Measurements from ENCODE around the gene UBQLN4.

Gene UBQLN4

DNA sequence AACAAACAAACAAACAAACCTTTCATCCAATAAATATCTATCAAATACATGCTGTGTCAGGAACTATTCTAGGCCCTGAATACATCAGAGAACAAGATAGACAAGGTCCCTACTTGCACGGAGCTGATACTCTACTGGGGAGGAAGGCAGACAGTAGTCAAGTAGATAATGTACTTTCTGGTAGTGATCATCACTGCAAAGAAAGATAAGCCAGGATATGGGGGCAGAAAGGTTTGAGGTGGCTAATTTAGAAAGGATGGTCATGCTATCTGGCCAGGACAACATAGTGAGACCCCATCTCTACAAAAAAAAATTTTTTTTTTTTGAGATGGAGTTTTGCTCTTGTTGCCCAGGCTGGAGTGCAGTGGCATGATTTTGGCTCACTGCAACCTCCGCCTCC, 38.0 kb upstream of the UBQLN4 start:
- Histone ChIP-seq H3K36me3 (ENCODE audit: control insufficient read depth, insufficient read depth, low read length) (peaks cover 13% of the 10 kb centered on the region), H3K27ac (ENCODE audit: low read depth, low read length) (no peak overlapping the region), H3K4me3 (ENCODE audit: low read depth, low read length) (no peak overlapping the region), H3K27me3 (ENCODE audit: control insufficient read depth, insufficient read depth, low read length) (no peaks in the 10 kb centered on the region), H3K9me3 (ENCODE audit: control insufficient read depth, insufficient read depth, low read depth, low read length) (no peaks in the 10 kb centered on the region), H3K4me1 (ENCODE audit: control insufficient read depth, insufficient read depth, low read length) (peaks cover 18% of the 10 kb centered on the region), H3K9ac (ENCODE audit: low read length) (no peak overlapping the region)

DNA sequence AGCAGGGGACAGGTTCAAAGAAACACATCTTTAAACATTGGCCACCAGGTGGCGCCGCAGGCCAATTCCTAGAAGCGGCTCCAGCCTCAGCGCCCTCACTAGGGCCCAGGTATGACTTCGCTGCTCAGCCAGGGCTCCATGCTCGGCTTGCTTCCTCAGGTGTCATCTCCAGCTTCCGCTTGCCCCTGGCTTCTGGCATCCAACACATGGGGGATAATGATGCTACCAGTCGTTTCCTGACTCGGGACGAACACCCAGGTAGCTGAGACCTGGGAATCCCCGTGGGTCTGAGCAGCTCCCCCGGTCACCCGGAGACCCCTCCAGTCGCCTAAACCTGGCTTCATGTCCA, 37.2 kb upstream of the UBQLN4 start:
- Histone ChIP-seq H3K9ac (ENCODE audit: low read length) (no peak overlapping the region), H3K27me3 (ENCODE audit: control insufficient read depth, insufficient read depth, low read length) (no peaks in the 10 kb centered on the region), H3K36me3 (ENCODE audit: control insufficient read depth, insufficient read depth, low read length) (peaks cover 13% of the 10 kb centered on the region), H3K27ac (ENCODE audit: low read depth, low read length) (no peak overlapping the region), H3K9me3 (ENCODE audit: control insufficient read depth, insufficient read depth, low read depth, low read length) (no peaks in the 10 kb centered on the region), H3K4me1 (ENCODE audit: control insufficient read depth, insufficient read depth, low read length) (peaks cover 16% of the 10 kb centered on the region), H3K4me3 (ENCODE audit: low read depth, low read length) (no peak overlapping the region)

DNA sequence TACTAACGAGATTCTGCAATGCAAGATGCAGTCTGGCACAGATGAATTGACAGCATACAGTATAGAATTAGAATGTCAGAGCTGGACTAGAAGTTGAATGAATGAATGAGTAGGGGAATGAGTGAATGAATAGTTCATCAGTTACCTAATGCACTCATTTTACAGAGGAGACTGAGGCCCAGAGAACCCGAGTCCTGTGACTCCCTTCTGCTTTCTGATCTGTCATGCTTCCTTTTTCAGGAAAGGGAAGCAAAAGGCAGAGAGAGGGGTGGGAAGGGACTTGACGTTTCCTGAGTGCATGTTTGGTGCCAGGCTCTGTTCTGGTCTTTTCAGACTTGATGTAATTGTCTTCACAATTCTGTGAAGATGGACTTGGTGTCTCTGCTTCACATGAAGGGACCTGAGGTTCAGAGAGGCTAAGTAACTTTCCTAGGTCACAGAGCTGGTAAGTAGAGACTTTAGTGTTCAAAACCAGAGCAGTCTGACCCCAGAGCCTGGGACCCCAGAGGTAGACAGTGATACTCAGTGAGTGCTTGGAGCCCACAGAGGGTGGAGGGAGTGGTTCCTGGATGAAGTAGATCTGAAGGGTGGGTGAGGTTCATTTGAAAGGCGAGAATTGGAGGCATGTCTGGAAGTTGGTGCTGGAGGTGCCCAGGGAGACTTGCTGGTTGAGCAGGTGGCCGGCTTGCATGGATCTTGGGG, 36.7 kb upstream of the UBQLN4 start:
- Histone ChIP-seq H3K27ac (ENCODE audit: low read depth, low read length) (no peak overlapping the region), H3K36me3 (ENCODE audit: control insufficient read depth, insufficient read depth, low read length) (peaks cover 13% of the 10 kb centered on the region), H3K4me3 (ENCODE audit: low read depth, low read length) (no peak overlapping the region), H3K4me1 (ENCODE audit: control insufficient read depth, insufficient read depth, low read length) (peaks cover 17% of the 10 kb centered on the region), H3K9me3 (ENCODE audit: control insufficient read depth, insufficient read depth, low read depth, low read length) (no peaks in the 10 kb centered on the region), H3K27me3 (ENCODE audit: control insufficient read depth, insufficient read depth, low read length) (no peaks in the 10 kb centered on the region), H3K9ac (ENCODE audit: low read length) (no peak overlapping the region)

DNA sequence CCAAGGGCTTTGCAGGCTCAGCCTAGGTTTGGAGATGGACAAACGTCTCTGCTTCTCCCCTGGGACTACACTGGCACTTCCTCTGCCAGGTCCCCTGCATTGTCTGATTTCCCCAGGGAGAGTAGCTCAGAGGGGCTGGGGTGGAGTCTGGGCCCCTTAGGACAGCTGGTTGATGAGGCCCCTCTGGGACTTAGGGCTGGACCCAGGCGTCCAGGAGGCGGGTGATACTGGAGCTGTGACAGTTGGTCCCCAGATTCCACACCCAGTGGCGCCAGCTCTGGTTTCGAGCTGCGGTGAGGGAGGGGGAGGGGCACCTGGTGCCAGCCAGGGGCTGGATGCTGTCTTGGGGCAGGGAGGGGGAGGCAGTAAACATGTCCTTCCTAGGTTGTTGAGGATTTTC, 36.1 kb upstream of the UBQLN4 start:
- H3K27me3 ChIP-seq (ENCODE audit: control insufficient read depth, insufficient read depth, low read length) = no peaks in the 10 kb centered on the region
- H3K27ac ChIP-seq (ENCODE audit: low read depth, low read length) = no peak overlapping the region
- no peak overlapping the region for H3K9ac ChIP-seq (ENCODE audit: low read length)
- H3K4me1 ChIP-seq (ENCODE audit: control insufficient read depth, insufficient read depth, low read length) = peaks cover 23% of the 10 kb centered on the region
- no peaks in the 10 kb centered on the region for H3K9me3 ChIP-seq (ENCODE audit: control insufficient read depth, insufficient read depth, low read depth, low read length)
- H3K36me3 ChIP-seq (ENCODE audit: control insufficient read depth, insufficient read depth, low read length) = peaks cover 13% of the 10 kb centered on the region
- H3K4me3 ChIP-seq (ENCODE audit: low read depth, low read length) = no peak overlapping the region

DNA sequence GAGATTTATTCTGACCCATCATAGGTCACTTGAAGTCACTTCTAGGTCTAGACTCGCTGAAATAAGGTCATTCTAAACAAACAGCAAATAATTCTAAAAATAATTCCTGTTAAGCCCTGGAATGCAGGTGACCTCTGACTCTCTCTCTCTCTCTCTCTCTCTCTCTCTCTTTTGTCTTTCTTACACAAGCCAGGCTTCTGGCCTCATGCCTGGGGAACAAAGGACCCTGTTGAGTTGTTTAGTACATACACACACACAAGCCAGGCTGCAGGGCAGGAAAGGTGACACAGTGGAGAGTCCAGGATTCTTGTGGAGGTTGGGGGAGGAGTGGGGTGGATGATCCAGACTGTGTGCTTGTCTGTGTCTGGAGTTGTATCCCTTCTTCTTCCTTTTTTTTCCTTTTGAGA, 32.7 kb upstream of the UBQLN4 start:
- peaks cover 28% of the 10 kb centered on the region for H3K4me1 ChIP-seq (ENCODE audit: control insufficient read depth, insufficient read depth, low read length)
- H3K36me3 ChIP-seq (ENCODE audit: control insufficient read depth, insufficient read depth, low read length) = no peaks in the 10 kb centered on the region
- H3K9ac ChIP-seq (ENCODE audit: low read length) = no peak overlapping the region
- H3K9me3 ChIP-seq (ENCODE audit: control insufficient read depth, insufficient read depth, low read depth, low read length) = no peaks in the 10 kb centered on the region
- no peak overlapping the region for H3K4me3 ChIP-seq (ENCODE audit: low read depth, low read length)
- no peaks in the 10 kb centered on the region for H3K27me3 ChIP-seq (ENCODE audit: control insufficient read depth, insufficient read depth, low read length)
- no peak overlapping the region for H3K27ac ChIP-seq (ENCODE audit: low read depth, low read length)

DNA sequence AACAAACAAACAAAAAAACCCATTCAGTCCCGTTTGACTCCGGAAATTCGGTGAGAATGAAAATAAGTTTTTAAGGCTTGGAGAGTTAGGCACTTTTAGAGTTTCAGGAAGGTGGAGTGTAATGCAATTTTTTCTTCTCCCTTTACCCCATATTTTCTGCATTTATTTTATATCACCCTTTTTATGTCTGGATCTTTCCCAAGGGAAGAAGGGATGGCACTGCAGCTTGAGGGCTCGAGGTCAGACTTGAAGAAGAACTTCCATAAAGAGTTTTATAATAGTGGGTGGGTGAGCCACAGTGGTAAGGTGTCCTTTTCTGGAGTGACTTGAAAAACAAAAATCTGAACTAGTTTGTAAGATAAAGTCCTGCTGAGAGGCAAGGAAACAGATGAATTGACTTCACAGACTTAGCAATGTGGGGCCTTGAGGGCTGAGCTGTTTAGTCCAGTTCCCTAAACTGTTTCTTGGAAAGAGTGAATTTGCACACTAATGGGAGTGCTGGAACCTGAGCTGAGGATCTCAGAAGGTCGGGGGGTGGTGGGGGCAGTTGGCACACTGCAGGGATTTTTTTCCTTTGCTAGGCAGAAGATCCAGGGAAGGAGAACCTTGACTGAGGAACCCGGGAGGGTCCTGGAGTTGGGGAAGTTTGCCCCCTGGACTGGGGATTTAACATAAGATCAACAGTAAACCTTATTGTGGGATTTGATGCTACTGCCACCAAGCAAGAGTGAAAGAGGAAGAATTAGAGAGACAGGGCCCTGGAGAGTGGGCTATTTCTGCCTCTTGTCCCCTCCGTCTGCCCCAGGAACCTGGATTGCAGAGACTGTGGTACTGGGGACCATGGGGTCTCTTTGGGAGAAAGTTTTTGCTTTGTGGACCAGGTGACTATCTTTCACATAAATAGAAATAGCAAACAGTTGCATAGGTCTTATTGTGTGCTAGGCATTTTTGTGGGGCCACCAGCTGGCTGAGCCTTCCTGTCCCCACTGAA, 30.5 kb upstream of the UBQLN4 start:
- Histone ChIP-seq H3K9ac (ENCODE audit: low read length) (peak overlapping the region; percentile 79), H3K4me1 (ENCODE audit: control insufficient read depth, insufficient read depth, low read length) (peaks cover 27% of the 10 kb centered on the region), H3K9me3 (ENCODE audit: control insufficient read depth, insufficient read depth, low read depth, low read length) (no peaks in the 10 kb centered on the region), H3K36me3 (ENCODE audit: control insufficient read depth, insufficient read depth, low read length) (no peaks in the 10 kb centered on the region), H3K27me3 (ENCODE audit: control insufficient read depth, insufficient read depth, low read length) (no peaks in the 10 kb centered on the region), H3K27ac (ENCODE audit: low read depth, low read length) (no peak overlapping the region), H3K4me3 (ENCODE audit: low read depth, low read length) (peak overlapping the region; percentile 81)

DNA sequence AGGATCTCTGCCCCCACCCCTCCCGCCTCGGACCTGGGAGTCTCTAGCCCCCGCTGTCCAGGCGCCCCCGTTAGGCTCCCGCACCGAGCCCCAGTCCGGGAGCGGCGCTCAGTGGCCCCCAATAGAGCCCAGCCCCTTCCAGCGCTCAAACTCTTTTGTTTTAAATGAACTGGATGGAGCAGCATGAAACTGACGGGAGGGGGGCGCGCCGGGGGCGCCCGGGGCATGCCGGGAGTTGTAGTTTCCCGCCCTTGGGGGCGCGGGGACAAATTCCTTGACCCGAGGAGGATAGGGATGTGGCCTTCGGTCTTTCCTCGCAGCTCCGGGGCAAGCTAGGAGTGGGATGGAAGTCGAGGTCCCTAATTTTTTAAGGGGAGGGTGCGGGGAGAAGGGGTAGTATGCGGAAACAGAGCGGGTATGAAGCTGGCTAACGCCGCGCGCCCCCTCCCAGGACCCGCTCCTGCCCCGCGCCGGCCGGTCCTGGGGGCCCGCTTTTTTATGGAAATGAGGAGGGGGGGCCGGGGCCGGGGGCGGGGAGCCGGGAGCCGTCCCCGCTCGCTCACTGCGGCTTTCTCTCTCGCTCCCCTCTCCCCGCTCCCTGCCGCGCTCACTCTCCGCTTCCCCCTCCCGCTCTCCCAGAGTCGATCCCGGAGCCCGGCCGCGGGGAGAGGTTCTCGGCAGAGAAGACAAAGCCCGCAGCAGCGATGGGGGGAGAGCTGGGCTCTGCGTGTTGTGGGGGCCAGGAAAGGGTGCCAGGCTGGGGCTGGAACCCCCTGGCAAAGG, 28.9 kb upstream of the UBQLN4 start, which contains the start of gene MEX3A:
Gene MEX3A (minus strand): TSS at position 157 of the 783 bp plus-strand sequence. CDS start 467 bp downstream, outside the sequence.
- Histone ChIP-seq H3K4me3 (ENCODE audit: low read depth, low read length) (peak within 1 kb of the TSS; percentile 81), H3K27ac (ENCODE audit: low read depth, low read length) (peak within 1 kb of the TSS; percentile 84), H3K4me1 (ENCODE audit: control insufficient read depth, insufficient read depth, low read length) (peaks cover 42% of the 10 kb centered on the region), H3K27me3 (ENCODE audit: control insufficient read depth, insufficient read depth, low read length) (no peaks in the 10 kb centered on the region), H3K36me3 (ENCODE audit: control insufficient read depth, insufficient read depth, low read length) (peaks cover 2% of the 10 kb centered on the region; the same call in 1 of the 2 replicates), H3K9me3 (ENCODE audit: control insufficient read depth, insufficient read depth, low read depth, low read length) (no peaks in the 10 kb centered on the region), H3K9ac (ENCODE audit: low read length) (peak within 1 kb of the TSS; percentile 94)

DNA sequence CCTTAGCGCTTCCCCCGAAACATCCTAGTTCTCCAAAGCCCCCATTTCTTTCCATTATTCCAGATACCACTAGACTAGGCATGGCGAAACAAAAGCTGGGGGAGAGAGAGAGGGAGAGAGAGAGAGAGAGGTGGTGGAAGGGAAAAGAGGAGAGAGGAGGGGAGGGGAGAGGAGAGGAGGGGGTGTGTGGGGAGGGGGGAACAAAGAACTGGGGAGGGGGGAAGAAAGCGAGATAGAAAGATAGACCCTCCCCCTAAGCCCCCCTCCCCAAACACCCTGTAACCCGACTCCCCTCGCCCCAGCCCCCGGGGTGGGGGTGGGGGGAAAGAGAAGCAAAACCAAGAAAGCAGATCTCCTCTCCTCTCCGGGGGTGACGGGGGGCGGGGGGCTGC, 28.3 kb upstream of the UBQLN4 start:
- Histone ChIP-seq H3K4me3 (ENCODE audit: low read depth, low read length) (peak overlapping the region; percentile 81), H3K36me3 (ENCODE audit: control insufficient read depth, insufficient read depth, low read length) (peaks cover 8% of the 10 kb centered on the region), H3K27ac (ENCODE audit: low read depth, low read length) (peak overlapping the region; percentile 84), H3K9me3 (ENCODE audit: control insufficient read depth, insufficient read depth, low read depth, low read length) (no peaks in the 10 kb centered on the region), H3K4me1 (ENCODE audit: control insufficient read depth, insufficient read depth, low read length) (peaks cover 48% of the 10 kb centered on the region), H3K9ac (ENCODE audit: low read length) (peak overlapping the region; percentile 88), H3K27me3 (ENCODE audit: control insufficient read depth, insufficient read depth, low read length) (no peaks in the 10 kb centered on the region)

DNA sequence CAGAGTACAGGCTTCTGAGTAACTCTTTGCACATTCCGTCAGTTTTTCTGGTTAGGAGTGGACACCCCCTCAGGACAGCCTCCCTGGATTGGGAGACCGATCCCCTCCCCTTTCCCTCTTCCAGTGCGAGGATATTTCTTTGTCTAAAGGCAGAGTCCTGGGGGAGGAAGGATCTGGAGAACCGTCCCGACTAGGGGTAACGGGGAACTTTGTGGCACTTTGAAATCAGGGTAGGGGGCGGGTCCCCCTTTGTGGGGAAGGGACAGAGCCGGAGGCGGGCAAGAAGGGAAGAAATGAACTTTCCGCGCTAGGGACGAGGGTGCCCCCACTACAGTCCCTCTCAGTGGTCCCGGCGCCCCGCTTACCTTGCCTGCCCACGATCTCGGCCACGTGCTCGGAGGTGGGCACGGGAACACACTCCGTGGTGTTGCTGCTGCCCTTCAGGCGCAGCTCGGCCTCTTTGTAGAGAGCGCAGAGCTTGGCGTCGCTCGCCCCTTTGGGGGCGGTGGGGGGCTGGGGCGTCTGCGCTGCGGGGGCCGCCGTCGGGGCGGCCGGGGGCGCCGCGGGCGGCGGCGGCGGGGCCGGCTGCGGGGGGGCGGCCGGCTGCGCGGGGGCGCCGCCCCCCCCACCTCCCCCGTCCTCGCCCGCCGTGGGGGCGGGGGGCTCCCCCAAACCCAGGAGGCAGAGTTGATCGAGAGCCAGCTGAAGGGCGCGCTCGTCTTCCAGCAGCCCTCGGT, 27.8 kb upstream of the UBQLN4 start:
- peak overlapping the region; percentile 74; the same call in 1 of the 2 replicates for H3K27ac ChIP-seq (ENCODE audit: low read depth, low read length)
- no peaks in the 10 kb centered on the region for H3K27me3 ChIP-seq (ENCODE audit: control insufficient read depth, insufficient read depth, low read length)
- peaks cover 51% of the 10 kb centered on the region for H3K4me1 ChIP-seq (ENCODE audit: control insufficient read depth, insufficient read depth, low read length)
- peak overlapping the region; percentile 81 for H3K4me3 ChIP-seq (ENCODE audit: low read depth, low read length)
- no peaks in the 10 kb centered on the region for H3K9me3 ChIP-seq (ENCODE audit: control insufficient read depth, insufficient read depth, low read depth, low read length)
- peak overlapping the region; percentile 94 for H3K9ac ChIP-seq (ENCODE audit: low read length)
- H3K36me3 ChIP-seq (ENCODE audit: control insufficient read depth, insufficient read depth, low read length) = peaks cover 11% of the 10 kb centered on the region

DNA sequence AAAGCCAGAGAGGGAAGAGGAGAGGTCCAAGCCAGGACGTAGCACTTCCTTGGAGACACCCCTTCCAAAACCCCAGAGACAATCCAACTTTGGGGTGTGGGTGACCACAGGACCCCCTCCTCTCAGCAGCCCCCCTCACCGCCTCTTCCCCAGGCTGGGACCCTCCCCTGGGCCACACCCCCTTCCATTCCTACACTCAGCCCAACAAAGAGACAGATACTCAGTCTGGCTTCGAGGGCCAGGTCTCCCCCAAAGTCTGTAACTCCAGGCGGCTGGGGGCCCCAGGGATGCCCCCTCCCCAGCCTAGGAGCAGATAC, 27.2 kb upstream of the UBQLN4 start:
- Histone ChIP-seq H3K27me3 (ENCODE audit: control insufficient read depth, insufficient read depth, low read length) (no peaks in the 10 kb centered on the region), H3K27ac (ENCODE audit: low read depth, low read length) (peak overlapping the region; percentile 74; the same call in 1 of the 2 replicates), H3K9me3 (ENCODE audit: control insufficient read depth, insufficient read depth, low read depth, low read length) (no peaks in the 10 kb centered on the region), H3K9ac (ENCODE audit: low read length) (peak overlapping the region; percentile 94), H3K4me3 (ENCODE audit: low read depth, low read length) (peak overlapping the region; percentile 81), H3K4me1 (ENCODE audit: control insufficient read depth, insufficient read depth, low read length) (peaks cover 52% of the 10 kb centered on the region), H3K36me3 (ENCODE audit: control insufficient read depth, insufficient read depth, low read length) (peaks cover 16% of the 10 kb centered on the region)

Data from HUES6 (cell line).